Aorta (tissue), 5 donors: ENCODE data around the gene ARMC9. TPM values are rescaled to one million over a fixed set of nuclear protein-coding genes. Genes with fewer than 3 reads are reported as not detected.
A peak's percentile ranks its signal among the peaks of the same experiment; 100 is the strongest.

Experiments used
- ATAC-seq: fragments of 200-7000 bp; cut with Tn5 transposase; one replicate; pipeline ENCODE4 v1.9.1; 2022; ENCODE audit warnings: moderate library complexity; ENCODE audit not compliant: low FRiP score
- DNase-seq, 2 donors: peaks; one replicate each; pipeline ENCODE4 v3.0.0-alpha.2; 2020
- H3K27ac ChIP-seq, 2 donors: one replicate each; pipeline ENCODE4 v1.5.1; 2013; ENCODE audit warnings: low read length in 2 of 2, mild to moderate bottlenecking in 2 of 2, moderate library complexity in 2 of 2, control low read depth in 1 of 2, inconsistent platforms in 1 of 2, low read depth in 1 of 2
- H3K27me3 ChIP-seq, 2 donors: one replicate each; pipeline ENCODE4 v1.6.1; 2013; ENCODE audit warnings: control low read depth in 1 of 2, low read length in 1 of 2, mild to moderate bottlenecking in 1 of 2, moderate library complexity in 1 of 2; ENCODE audit not compliant: insufficient read depth in 2 of 2, control insufficient read depth in 1 of 2
- H3K36me3 ChIP-seq, 2 donors: one replicate each; pipeline ENCODE4 v1.6.1; 2013; ENCODE audit warnings: control low read depth in 1 of 2, low read length in 1 of 2, mild to moderate bottlenecking in 1 of 2; ENCODE audit not compliant: insufficient read depth in 2 of 2, control insufficient read depth in 1 of 2
- H3K4me1 ChIP-seq, 2 donors: one replicate each; pipeline ENCODE4 v1.6.1; 2013; ENCODE audit warnings: low read length in 2 of 2, control low read depth in 1 of 2, mild to moderate bottlenecking in 1 of 2, moderate library complexity in 1 of 2; ENCODE audit not compliant: insufficient read depth in 2 of 2, control insufficient read depth in 1 of 2
- H3K4me3 ChIP-seq, 2 donors: one replicate each; pipeline ENCODE4 v1.5.1; 2013; ENCODE audit warnings: low read length in 2 of 2, control low read depth in 1 of 2, mild to moderate bottlenecking in 1 of 2
- H3K9me3 ChIP-seq: one replicate; pipeline ENCODE4 v1.6.1; 2013; ENCODE audit warnings: mild to moderate bottlenecking, low read length; ENCODE audit not compliant: control insufficient read depth
- WGBS, 2 donors: extraction: QIAGEN DNeasy Blood & Tissue Kit; methylation state at CpG; one replicate each; pipeline ENCODE4 v1.1.7; 2013; 5-methylcytosine and 5-hydroxymethylcytosine counted together
- intact Hi-C, 2 donors: fragments of 100-400 bp; cut with DNase I; formaldehyde crosslinking; loops; one replicate each; pipeline versions ENCODE4 v1.14.2 to v1.15.0; 2022
- polyA plus RNA-seq, 2 donors: library from polyadenylated mRNA; stranded (reverse); fragments of 200-250 nt; gene quantifications; one replicate each; pipeline ENCODE4 v1.2.3, GENCODE V29; 2013
- total RNA-seq, 2 donors: library from RNA; stranded (reverse); fragmentation: NEBNext Ultra II Directional; extraction: Animal tissue kit (Norgen Biotek cat#: 25700); gene quantifications; one replicate each; pipeline ENCODE4 v1.2.1, GENCODE V29; 2021
- donor health status: healthy with polysubstance abuse.
- donor health status: Bipolar disorder and iron deficiency.
- donor health status: DM: no; HTN: no; CAD: no.
- donor health status: DM: no; HTN: no; CAD: no.
- donor health status: DM: yes; HTN: yes; CAD: no.

The ARMC9 gene
- total and polyA plus RNA-seq, 4 donors, result 6.9 to 86.8 (median 30.6) TPM

- WGBS, 2 donors, result 91 to 92% methylated on average over 5 of the region's 5 CpGs
- ATAC-seq (no peak), DNase-seq (no peak)
- intact Hi-C loops, result no loop called here
- Histone ChIP-seq H3K9me3 (no peaks in the 10 kb centered on the region), H3K36me3 (peaks cover 2 to 12% of the 10 kb centered on the region in 2 donors), H3K4me3 (no peak overlapping the region), H3K27me3 (no peaks in the 10 kb centered on the region), H3K27ac (no peak overlapping the region), H3K4me1 (no peaks in the 10 kb centered on the region)
These were observed 6.2 kb downstream of the ARMC9 start for GRCh38 chr2:231204581-231204980.

- intact Hi-C loops, result no loop called here
- DNase-seq (no peak), ATAC-seq (no peak)
- Histone ChIP-seq H3K36me3 (peaks cover 2 to 12% of the 10 kb centered on the region in 2 donors), H3K27ac (no peak overlapping the region), H3K4me3 (no peak overlapping the region), H3K27me3 (no peaks in the 10 kb centered on the region), H3K9me3 (no peaks in the 10 kb centered on the region), H3K4me1 (no peaks in the 10 kb centered on the region)
- 85 to 86% methylated on average over 4 of the region's 4 CpGs for WGBS, 2 donors
These were observed 9.3 kb downstream of the ARMC9 start for GRCh38 chr2:231207734-231208133.

- Histone ChIP-seq H3K27me3 (no peaks in the 10 kb centered on the region), H3K4me1 (no peaks in the 10 kb centered on the region), H3K27ac (no peak overlapping the region), H3K36me3 (peaks cover 6 to 8% of the 10 kb centered on the region in 2 donors), H3K9me3 (no peaks in the 10 kb centered on the region), H3K4me3 (no peak overlapping the region)
- 66 to 75% methylated on average over 3 of the region's 3 CpGs for WGBS, 2 donors
- DNase-seq, result no peak
- intact Hi-C loops, result no loop called here
- no peak for ATAC-seq
These were observed 12.4 kb downstream of the ARMC9 start for GRCh38 chr2:231210782-231211181.

GRCh38 chr2:231211486-231211885 is 13.1 kb downstream of the ARMC9 start:
- Histone ChIP-seq H3K27ac (peak overlapping the region in 1 of 2 donors; percentile 58), H3K9me3 (no peaks in the 10 kb centered on the region), H3K4me3 (no peak overlapping the region), H3K36me3 (peaks cover 8% of the 10 kb centered on the region in 2 donors), H3K27me3 (no peaks in the 10 kb centered on the region), H3K4me1 (no peaks in the 10 kb centered on the region)
- ATAC-seq (no peak), DNase-seq (no peak)
- 6 to 20% methylated on average over 2 of the region's 2 CpGs for WGBS, 2 donors
- intact Hi-C loops, result no loop called here

- intact Hi-C loops, result no loop called here
- Histone ChIP-seq H3K4me3 (no peak overlapping the region), H3K4me1 (no peaks in the 10 kb centered on the region), H3K27me3 (no peaks in the 10 kb centered on the region), H3K27ac (peak overlapping the region; percentile 43 to 66), H3K36me3 (peaks cover 3 to 5% of the 10 kb centered on the region in 2 donors), H3K9me3 (no peaks in the 10 kb centered on the region)
- DNase-seq (no peak), ATAC-seq (peak; percentile 77)
- WGBS, 2 donors, result 55 to 56% methylated on average over 6 of the region's 6 CpGs
These were observed 14.0 kb downstream of the ARMC9 start for GRCh38 chr2:231212329-231212845.

- Histone ChIP-seq H3K27me3 (no peaks in the 10 kb centered on the region), H3K4me3 (no peak overlapping the region), H3K4me1 (no peaks in the 10 kb centered on the region), H3K9me3 (no peaks in the 10 kb centered on the region), H3K27ac (no peak overlapping the region), H3K36me3 (peaks cover 3 to 5% of the 10 kb centered on the region in 2 donors)
- ATAC-seq, result no peak
- no peak for DNase-seq
- intact Hi-C loops, result no loop called here
- 95 to 96% methylated on average over 6 of the region's 6 CpGs for WGBS, 2 donors
These were observed 15.7 kb downstream of the ARMC9 start for GRCh38 chr2:231213931-231214642.

GRCh38 chr2:231218366-231218765 is 19.9 kb downstream of the ARMC9 start:
- Histone ChIP-seq H3K36me3 (peaks cover 3 to 5% of the 10 kb centered on the region in 2 donors), H3K4me1 (peaks cover 0 to 2% of the 10 kb centered on the region in 2 donors), H3K27me3 (no peaks in the 10 kb centered on the region), H3K27ac (no peak overlapping the region), H3K9me3 (no peaks in the 10 kb centered on the region), H3K4me3 (no peak overlapping the region)
- DNase-seq (no peak), ATAC-seq (no peak)
- WGBS, 2 donors, result 74 to 76% methylated on average over 3 of the region's 3 CpGs
- intact Hi-C loops, result no loop called here

GRCh38 chr2:231219289-231219688 is 20.9 kb downstream of the ARMC9 start:
- H3K4me3 ChIP-seq, result no peak overlapping the region
- intact Hi-C loops, result no loop called here
- peaks cover 0 to 2% of the 10 kb centered on the region in 2 donors for H3K4me1 ChIP-seq
- DNase-seq, result no peak
- peaks cover 3 to 4% of the 10 kb centered on the region in 2 donors for H3K36me3 ChIP-seq
- WGBS, 2 donors, result 72 to 80% methylated on average over 3 of the region's 3 CpGs
- no peak overlapping the region for H3K27ac ChIP-seq
- ATAC-seq, result no peak
- H3K27me3 ChIP-seq, result no peaks in the 10 kb centered on the region
- no peaks in the 10 kb centered on the region for H3K9me3 ChIP-seq

GRCh38 chr2:231221761-231222160 is 23.3 kb downstream of the ARMC9 start:
- no peak for ATAC-seq
- Histone ChIP-seq H3K4me3 (no peak overlapping the region), H3K9me3 (no peaks in the 10 kb centered on the region), H3K27me3 (no peaks in the 10 kb centered on the region), H3K4me1 (peaks cover 0 to 2% of the 10 kb centered on the region in 2 donors), H3K36me3 (peaks cover 0 to 3% of the 10 kb centered on the region in 2 donors), H3K27ac (peak overlapping the region; percentile 72 to 93)
- 87 to 89% methylated on average over 3 of the region's 3 CpGs for WGBS, 2 donors
- intact Hi-C loops, result loop anchor here (2.0 to 10.0 kb wide), 2 partner anchors 117 to 193 kb away; no protein-coding TSS in a partner anchor
- no peak for DNase-seq
